AG09309 (cell line): ENCODE results near the gene JADE1.

Experiments used
- DNase-seq: peaks from one replicate; pipeline ENCODE4 v3.0.0-alpha.2; 2010; ENCODE audit warnings: low read depth
- H3K4me3 ChIP-seq: 2 replicates; pipeline ENCODE4 v1.5.1; 2011; ENCODE audit warnings: mild to moderate bottlenecking, low read depth, low read length, moderate library complexity; ENCODE audit not compliant: control insufficient read depth
- TF ChIP-seq, protein P1 (sequence below): IDR thresholded peaks from 2 replicates; pipeline ENCODE4 v1.5.1; 2011; ENCODE audit warnings: mild to moderate bottlenecking, low read depth, low read length, inconsistent platforms; ENCODE audit not compliant: insufficient read depth, control insufficient read depth; ENCODE audit errors: missing control alignments

Gene JADE1

DNA sequence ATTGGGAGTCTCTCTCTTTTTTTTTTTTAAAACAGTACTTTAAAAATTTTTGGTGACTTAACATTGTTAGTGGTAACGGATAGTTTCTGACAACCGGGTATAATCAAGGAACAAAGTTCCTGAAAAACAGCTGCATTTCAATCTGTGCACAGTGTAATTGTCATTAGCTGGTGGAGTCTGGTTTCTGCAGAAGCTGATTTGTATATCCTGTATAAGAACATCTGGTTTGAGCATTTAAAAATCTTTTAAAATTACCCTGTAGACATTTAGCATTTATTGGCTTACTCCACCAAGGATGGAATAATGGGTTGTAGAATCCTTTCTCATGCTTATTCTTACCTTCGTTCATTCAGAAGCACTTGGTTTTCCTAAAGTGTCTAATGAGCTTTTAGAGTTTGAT lies 11.2 kb downstream of the JADE1 start:
- TF ChIP-seq, protein P1, sequence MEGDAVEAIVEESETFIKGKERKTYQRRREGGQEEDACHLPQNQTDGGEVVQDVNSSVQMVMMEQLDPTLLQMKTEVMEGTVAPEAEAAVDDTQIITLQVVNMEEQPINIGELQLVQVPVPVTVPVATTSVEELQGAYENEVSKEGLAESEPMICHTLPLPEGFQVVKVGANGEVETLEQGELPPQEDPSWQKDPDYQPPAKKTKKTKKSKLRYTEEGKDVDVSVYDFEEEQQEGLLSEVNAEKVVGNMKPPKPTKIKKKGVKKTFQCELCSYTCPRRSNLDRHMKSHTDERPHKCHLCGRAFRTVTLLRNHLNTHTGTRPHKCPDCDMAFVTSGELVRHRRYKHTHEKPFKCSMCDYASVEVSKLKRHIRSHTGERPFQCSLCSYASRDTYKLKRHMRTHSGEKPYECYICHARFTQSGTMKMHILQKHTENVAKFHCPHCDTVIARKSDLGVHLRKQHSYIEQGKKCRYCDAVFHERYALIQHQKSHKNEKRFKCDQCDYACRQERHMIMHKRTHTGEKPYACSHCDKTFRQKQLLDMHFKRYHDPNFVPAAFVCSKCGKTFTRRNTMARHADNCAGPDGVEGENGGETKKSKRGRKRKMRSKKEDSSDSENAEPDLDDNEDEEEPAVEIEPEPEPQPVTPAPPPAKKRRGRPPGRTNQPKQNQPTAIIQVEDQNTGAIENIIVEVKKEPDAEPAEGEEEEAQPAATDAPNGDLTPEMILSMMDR = no peak
- no peak for DNase-seq
- no peak overlapping the region for H3K4me3 ChIP-seq

DNA sequence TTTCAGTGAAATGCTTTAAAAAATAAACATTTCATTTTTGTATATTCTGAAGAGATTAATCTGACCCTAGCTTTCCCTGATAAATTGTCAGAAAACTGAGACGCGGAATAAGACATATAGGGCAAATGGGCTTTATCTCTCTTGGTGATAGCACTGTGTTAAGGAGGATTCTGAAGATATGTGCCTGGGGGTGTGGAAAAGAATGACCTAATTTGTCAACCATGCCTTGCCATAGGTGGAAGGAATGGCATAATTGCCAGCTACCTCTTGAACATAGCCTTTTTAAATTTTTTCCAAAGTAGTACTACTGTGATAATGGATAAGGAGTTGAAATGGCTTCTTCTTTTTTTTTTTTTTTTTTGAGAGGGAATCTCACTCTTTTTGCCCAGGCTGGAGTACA lies 11.7 kb downstream of the JADE1 start:
- TF ChIP-seq, protein P1 = no peak
- H3K4me3 ChIP-seq = no peak overlapping the region
- no peak for DNase-seq

DNA sequence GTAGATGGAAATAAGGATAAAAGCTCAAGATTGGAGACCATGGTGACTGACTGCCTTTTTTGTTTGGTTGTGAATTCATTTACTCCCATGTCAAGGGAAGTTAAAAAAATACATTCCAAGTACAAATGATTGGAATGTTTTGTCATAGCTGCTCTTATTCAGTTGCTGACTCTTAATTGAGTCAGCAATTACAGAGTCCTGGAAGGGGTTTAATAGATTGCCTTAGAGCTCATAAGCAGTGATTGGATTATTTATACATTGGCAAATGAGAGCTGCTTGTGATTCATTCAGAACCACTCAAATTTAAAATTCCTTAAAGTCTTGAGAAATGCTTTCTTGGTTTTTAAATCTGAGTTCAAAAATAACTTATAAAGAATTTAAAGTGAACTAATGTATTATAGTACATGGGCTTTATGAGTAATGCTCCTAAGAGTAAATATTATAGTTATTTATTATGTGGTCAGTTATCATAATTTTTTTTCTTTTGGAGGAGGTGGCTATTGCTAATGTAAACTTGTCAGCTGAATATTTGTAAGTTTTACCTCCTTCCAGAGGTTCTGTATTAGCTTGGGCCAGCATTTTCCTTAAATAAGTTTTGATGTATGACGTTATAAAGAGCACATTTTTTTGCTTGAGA lies 13.6 kb downstream of the JADE1 start:
- DNase-seq = peak; percentile 92
- TF ChIP-seq, protein P1 = no peak
- no peak overlapping the region for H3K4me3 ChIP-seq

DNA sequence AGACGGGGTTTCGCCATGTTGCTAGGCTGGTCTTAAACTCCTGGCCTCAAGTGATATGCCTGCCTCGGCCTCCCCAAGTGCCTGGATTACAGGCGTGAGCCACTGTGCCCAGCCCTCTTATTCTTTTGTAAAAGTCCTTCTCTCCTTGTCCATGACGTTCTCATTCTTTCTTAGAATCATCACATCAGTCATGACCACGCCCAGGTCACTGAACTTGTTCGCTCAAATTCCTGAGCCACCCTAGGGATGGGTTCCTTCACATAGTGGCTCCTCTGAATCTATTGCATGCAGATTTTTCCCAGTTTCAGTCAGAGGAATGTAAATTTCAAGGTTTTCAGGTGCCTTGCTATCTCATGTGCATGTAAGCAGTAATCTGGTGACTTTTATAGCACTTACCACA lies 15.7 kb downstream of the JADE1 start:
- TF ChIP-seq, protein P1 = no peak
- DNase-seq = no peak
- no peak overlapping the region for H3K4me3 ChIP-seq

DNA sequence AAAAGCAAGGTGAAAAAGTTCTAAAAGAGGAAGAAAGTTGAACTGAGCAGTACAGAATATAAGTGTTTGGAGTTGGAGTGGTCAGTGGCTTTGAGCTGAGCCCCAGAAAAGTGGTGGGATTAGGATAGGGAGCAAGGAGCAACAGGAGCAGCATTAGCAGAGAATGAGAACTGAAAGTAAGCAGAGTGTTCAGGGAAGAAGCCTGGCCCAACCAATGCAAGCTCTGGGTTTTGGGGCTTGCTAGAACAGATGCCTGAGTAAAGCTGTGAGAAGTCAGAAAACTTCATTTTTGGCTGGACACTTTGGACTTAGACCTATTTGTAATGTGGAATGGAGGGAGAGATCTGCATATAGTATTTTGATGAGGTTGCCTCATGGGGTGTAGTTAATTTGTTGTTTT lies 17.8 kb downstream of the JADE1 start:
- TF ChIP-seq, protein P1 = no peak
- no peak for DNase-seq
- no peak overlapping the region for H3K4me3 ChIP-seq

DNA sequence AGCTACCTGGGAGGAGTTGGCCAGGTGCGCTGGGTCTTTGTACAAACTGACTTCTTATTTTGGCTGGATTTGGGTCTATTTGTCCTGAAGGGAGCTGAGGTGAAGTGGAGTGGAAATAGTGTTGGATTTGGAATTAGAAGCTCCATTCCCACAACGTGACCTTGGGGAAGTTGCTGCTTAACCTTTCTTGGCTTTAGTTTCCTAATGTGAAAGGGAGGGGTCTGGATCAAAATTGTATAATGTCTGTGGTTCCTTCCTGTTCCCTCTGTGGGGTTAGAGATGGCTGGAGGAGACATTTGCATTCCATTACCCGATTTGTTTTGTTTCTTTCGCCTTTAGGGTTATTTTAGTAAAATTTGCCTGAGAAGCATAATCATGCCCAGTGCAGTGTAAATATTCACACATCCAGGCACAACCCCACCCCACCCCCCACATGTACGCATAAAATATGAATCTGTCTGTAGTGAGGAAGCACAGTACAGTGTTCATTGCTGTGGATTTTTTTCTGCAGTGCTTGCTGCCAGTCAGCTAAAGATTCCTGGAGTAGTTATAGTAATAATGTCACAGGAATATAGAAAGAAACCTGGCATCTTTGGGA lies 21.5 kb downstream of the JADE1 start:
- TF ChIP-seq, protein P1 = no peak
- DNase-seq = no peak

More for the DNA sequence above, 21.5 kb downstream of the JADE1 start:
- H3K4me3 ChIP-seq = no peak overlapping the region
